PC-3 (cell line): ENCODE results near the gene HEPHL1. TPM values are rescaled to one million over a fixed set of nuclear protein-coding genes. Genes with fewer than 3 reads are reported as not detected.

Source experiments
- ATAC-seq: fragments of 200-7000 bp; cut with Tn5 transposase; 2 replicates; pipeline ENCODE4 v1.9.1; 2020; ENCODE audit warnings: mild to moderate bottlenecking, moderate library complexity
- BruUV-seq: library from RNA; stranded (reverse); fragments of 400-500 nt; replicated peaks from 2 replicates; lab custom pipeline; 2021; lab: Mats Ljungman, UMichigan
- CTCF ChIA-PET: fragments of 300-600 bp; sonication (Branson Sonifier 250); formaldehyde crosslinking; loops from one replicate; lab custom pipeline; 2022; ENCODE audit warnings: antibody characterized with exemption; lab: Charles Lee
- POLR2A ChIA-PET: fragments of 300-600 bp; sonication (Branson Sonifier 250); formaldehyde crosslinking; loops from one replicate; lab custom pipeline; 2022; ENCODE audit warnings: antibody characterized with exemption; ENCODE audit not compliant: unreplicated experiment; lab: Charles Lee
- DNase-seq: peaks from one replicate; pipeline ENCODE4 v3.0.0-alpha.2; 2015
- H2AFZ ChIP-seq: fragments of 300-600 bp; sonication (generic); 2 replicates; pipeline ENCODE4 v1.6.0; 2016; ENCODE audit warnings: antibody characterized with exemption, low read length
- H3F3A ChIP-seq: fragments of 300-600 bp; sonication (generic); one replicate; pipeline ENCODE4 v1.6.0; 2017; ENCODE audit warnings: antibody characterized with exemption, low read length, control low read depth, mild to moderate bottlenecking; ENCODE audit not compliant: unreplicated experiment
- H3K27ac ChIP-seq: fragments of 300-600 bp; sonication (generic); 2 replicates; pipeline ENCODE4 v1.5.1; 2016; ENCODE audit warnings: mild to moderate bottlenecking, low read length
- H3K27me3 ChIP-seq: fragments of 300-600 bp; sonication (generic); 2 replicates; pipeline ENCODE4 v1.6.1; 2016; ENCODE audit warnings: low read length, mixed read lengths
- H3K36me3 ChIP-seq: fragments of 300-600 bp; sonication (generic); 2 replicates; pipeline ENCODE4 v1.6.1; 2016; ENCODE audit warnings: low read depth, mixed run types, low read length, mixed read lengths
- H3K4me1 ChIP-seq: fragments of 300-600 bp; sonication (generic); 2 replicates; pipeline ENCODE4 v1.5.1; 2016; ENCODE audit warnings: low read length; ENCODE audit not compliant: insufficient read depth
- H3K4me2 ChIP-seq: fragments of 300-600 bp; sonication (generic); 2 replicates; pipeline ENCODE4 v1.6.0; 2016; ENCODE audit warnings: low read length
- H3K4me3 ChIP-seq: fragments of 300-600 bp; sonication (generic); 2 replicates; pipeline ENCODE4 v1.5.1; 2016; ENCODE audit warnings: mild to moderate bottlenecking, low read length, mixed read lengths
- H3K79me2 ChIP-seq: fragments of 300-600 bp; sonication (generic); 2 replicates; pipeline ENCODE4 v1.6.1; 2017; ENCODE audit warnings: low read length, mixed read lengths
- H3K9ac ChIP-seq: fragments of 300-600 bp; sonication (generic); 2 replicates; pipeline ENCODE4 v1.6.0; 2016; ENCODE audit warnings: mild to moderate bottlenecking, low read length
- H3K9me2 ChIP-seq: fragments of 300-600 bp; sonication (generic); replicated peaks from 2 replicates; pipeline ENCODE4 v1.6.1; 2016; ENCODE audit warnings: mixed run types, low read length, mixed read lengths
- H3K9me3 ChIP-seq: fragments of 300-600 bp; sonication (generic); 2 replicates; pipeline ENCODE4 v1.6.1; 2016; ENCODE audit warnings: low read length, mixed read lengths
- H4K20me1 ChIP-seq: fragments of 300-600 bp; sonication (generic); 2 replicates; pipeline ENCODE4 v1.6.1; 2016; ENCODE audit warnings: low read length, mixed read lengths
- EZH2 ChIP-seq: fragments of 300-600 bp; sonication (generic); IDR thresholded peaks from one replicate; pipeline ENCODE4 v1.6.1; 2017; ENCODE audit warnings: antibody characterized with exemption, mild to moderate bottlenecking, low read length; ENCODE audit not compliant: unreplicated experiment
- EZH2phosphoT487 ChIP-seq: fragments of 300-600 bp; sonication (generic); IDR thresholded peaks from 2 replicates; pipeline ENCODE4 v1.6.1; 2018; ENCODE audit warnings: mild to moderate bottlenecking, antibody characterized with exemption, low read length, borderline replicate concordance
- intact Hi-C: fragments of 100-400 bp; cut with micrococcal nuclease; formaldehyde crosslinking; loops from 2 replicates; pipeline ENCODE4 v1.9.0; 2023
- total RNA-seq: library from RNA; depleted of rRNA; stranded (reverse); fragments of >200 nt; gene quantifications from 2 replicates; pipeline ENCODE4 v1.2.3, GENCODE V29; 2014
- TF ChIP-seq, protein P1 (sequence below): fragments of 300-600 bp; sonication (generic); conservative IDR thresholded peaks from 2 replicates; pipeline ENCODE4 v1.5.1; 2017; ENCODE audit warnings: antibody characterized with exemption, low read depth, mild to moderate bottlenecking, low read length

Gene HEPHL1
- total RNA-seq, 1 experiment from 2014 or later, result 4.4 TPM

DNA sequence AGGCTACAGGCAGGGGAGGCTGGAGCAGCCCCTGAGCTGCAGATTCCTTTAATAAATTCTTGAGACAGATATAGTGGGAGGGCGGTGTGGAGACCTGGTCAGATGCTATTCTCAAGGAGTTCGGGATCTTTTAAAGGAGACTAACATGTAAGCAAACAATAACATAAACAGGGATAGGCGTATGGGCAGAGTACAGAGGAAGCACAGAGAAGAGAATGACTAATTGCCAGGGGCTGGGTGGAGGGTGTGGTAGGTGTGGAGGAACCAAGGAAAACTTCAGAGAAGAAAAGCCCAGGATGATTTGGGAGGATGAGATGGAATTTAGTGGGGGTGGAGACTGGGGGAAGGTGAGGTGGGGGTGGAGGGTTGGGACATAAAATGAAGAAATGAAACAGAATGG lies 9.7 kb upstream of the HEPHL1 start:
- no peaks in the 10 kb centered on the region for H3K79me2 ChIP-seq
- 0 out of 2 replicates have a peak, but pooled peaks cover 5% of the 10 kb centered on the region for H3K9me2 ChIP-seq
- no TSS peak for BruUV-seq
- no peak overlapping the region for H2AFZ ChIP-seq
- TF ChIP-seq EZH2phosphoT487 (no peak), EZH2 (no peak)
- no peaks in the 10 kb centered on the region for H4K20me1 ChIP-seq
- CTCF ChIA-PET, result no interaction called here
- POLR2A ChIA-PET, result no interaction called here
- H3K4me1 ChIP-seq, result peaks cover 15% of the 10 kb centered on the region
- H3K9ac ChIP-seq, result no peak overlapping the region
- no peak overlapping the region for H3K4me3 ChIP-seq
- H3K9me3 ChIP-seq, result no peaks in the 10 kb centered on the region
- ATAC-seq (peak; percentile 94), DNase-seq (peak; percentile 76)
- peak overlapping the region; percentile 5; the same call in 1 of the 2 replicates for H3K27ac ChIP-seq
- H3K4me2 ChIP-seq, result peak overlapping the region; percentile 35; the same call in 1 of the 2 replicates
- H3F3A ChIP-seq, result no peaks in the 10 kb centered on the region
- intact Hi-C loops, result no loop called here
- H3K27me3 ChIP-seq, result no peaks in the 10 kb centered on the region
- no peaks in the 10 kb centered on the region for H3K36me3 ChIP-seq

DNA sequence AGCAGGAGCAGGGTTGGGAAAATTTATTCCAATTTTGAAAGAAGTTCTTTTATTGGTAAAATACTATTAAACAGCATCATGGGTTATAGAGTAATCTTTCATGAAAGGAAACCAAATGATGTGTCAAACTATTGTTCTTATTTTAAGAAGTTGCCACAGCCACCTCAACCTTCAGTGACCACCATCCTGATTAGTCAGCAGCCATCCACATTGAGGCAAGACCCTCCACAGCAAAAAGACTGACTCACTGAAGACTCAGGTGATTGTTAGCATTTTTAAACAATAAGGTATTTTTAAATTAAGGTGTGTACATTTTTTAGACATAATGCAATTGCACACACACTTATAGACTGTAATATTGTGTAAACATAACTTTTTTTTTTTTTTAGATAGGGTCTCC lies 3.7 kb upstream of the HEPHL1 start:
- TF ChIP-seq EZH2 (no peak), EZH2phosphoT487 (no peak)
- TF ChIP-seq, protein P1, sequence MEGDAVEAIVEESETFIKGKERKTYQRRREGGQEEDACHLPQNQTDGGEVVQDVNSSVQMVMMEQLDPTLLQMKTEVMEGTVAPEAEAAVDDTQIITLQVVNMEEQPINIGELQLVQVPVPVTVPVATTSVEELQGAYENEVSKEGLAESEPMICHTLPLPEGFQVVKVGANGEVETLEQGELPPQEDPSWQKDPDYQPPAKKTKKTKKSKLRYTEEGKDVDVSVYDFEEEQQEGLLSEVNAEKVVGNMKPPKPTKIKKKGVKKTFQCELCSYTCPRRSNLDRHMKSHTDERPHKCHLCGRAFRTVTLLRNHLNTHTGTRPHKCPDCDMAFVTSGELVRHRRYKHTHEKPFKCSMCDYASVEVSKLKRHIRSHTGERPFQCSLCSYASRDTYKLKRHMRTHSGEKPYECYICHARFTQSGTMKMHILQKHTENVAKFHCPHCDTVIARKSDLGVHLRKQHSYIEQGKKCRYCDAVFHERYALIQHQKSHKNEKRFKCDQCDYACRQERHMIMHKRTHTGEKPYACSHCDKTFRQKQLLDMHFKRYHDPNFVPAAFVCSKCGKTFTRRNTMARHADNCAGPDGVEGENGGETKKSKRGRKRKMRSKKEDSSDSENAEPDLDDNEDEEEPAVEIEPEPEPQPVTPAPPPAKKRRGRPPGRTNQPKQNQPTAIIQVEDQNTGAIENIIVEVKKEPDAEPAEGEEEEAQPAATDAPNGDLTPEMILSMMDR, result no peak
- CTCF ChIA-PET, result no interaction called here
- Histone ChIP-seq H4K20me1 (no peaks in the 10 kb centered on the region), H3K9ac (peak overlapping the region; percentile 56), H3K4me1 (peaks cover 55% of the 10 kb centered on the region), H3K36me3 (no peaks in the 10 kb centered on the region), H3K4me3 (no peak overlapping the region), H3K4me2 (peak overlapping the region; percentile 30), H3F3A (no peaks in the 10 kb centered on the region), H3K27me3 (no peaks in the 10 kb centered on the region), H3K9me3 (no peaks in the 10 kb centered on the region), H3K27ac (peak overlapping the region; percentile 90), H2AFZ (no peak overlapping the region), H3K9me2 (no peaks in the 10 kb centered on the region), H3K79me2 (no peaks in the 10 kb centered on the region)
- POLR2A ChIA-PET, result no interaction called here
- ATAC-seq (peak; percentile 56), DNase-seq (peak; percentile 97)
- intact Hi-C loops, result loop anchor here (5.0 kb wide), 1 partner anchor 70 kb away; no protein-coding TSS in a partner anchor
- no TSS peak for BruUV-seq

DNA sequence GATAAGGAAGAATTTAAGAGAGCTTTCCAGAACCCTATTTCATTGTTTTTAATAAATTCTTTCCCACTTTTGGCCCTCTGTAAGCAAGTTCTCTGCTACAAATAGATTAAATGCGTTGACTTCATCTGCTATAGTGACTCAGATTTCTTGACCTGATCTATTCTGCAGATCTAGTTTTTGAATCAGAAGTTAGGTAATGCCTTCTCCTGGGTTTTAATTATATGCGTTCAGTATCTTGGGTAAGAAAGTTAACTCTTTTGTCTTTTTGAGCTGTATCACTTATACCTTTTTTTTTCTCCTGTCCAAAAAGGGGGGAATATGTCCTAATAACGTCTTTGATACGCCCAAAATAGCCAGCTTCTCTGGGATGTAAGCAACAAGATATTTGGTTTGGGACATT lies 2.4 kb upstream of the HEPHL1 start:
- Histone ChIP-seq H3F3A (no peaks in the 10 kb centered on the region), H4K20me1 (no peaks in the 10 kb centered on the region), H3K9me2 (no peaks in the 10 kb centered on the region), H3K79me2 (no peaks in the 10 kb centered on the region), H2AFZ (no peak overlapping the region), H3K9ac (peak overlapping the region; percentile 48; the same call in 1 of the 2 replicates), H3K27ac (peak overlapping the region; percentile 90), H3K36me3 (no peaks in the 10 kb centered on the region), H3K9me3 (no peaks in the 10 kb centered on the region), H3K27me3 (no peaks in the 10 kb centered on the region), H3K4me1 (peaks cover 61% of the 10 kb centered on the region), H3K4me3 (no peak overlapping the region), H3K4me2 (peak overlapping the region; percentile 30)
- no peak for ATAC-seq
- intact Hi-C loops, result loop anchor here (2.0 to 5.0 kb wide), 2 partner anchors 32 to 71 kb away; no protein-coding TSS in a partner anchor
- TF ChIP-seq, protein P1, result no peak
- TF ChIP-seq EZH2 (no peak), EZH2phosphoT487 (no peak)
- DNase-seq, result peak; percentile 64
- CTCF ChIA-PET, result no interaction called here
- POLR2A ChIA-PET, result interaction anchor here (0.6 kb wide), 1 partner anchor 278 kb away, joined by 3 read pairs; the partner anchor contains the start of gene TAF1D
- BruUV-seq, result no TSS peak
